Measurements from ENCODE around the gene TRIM31. TPM values are rescaled to one million over a fixed set of nuclear protein-coding genes. Genes with fewer than 3 reads are reported as not detected.
A peak's percentile ranks its signal among the peaks of the same experiment; 100 is the strongest.

The TRIM31 gene
- polyA plus RNA-seq, 1 donor from 2014 or later = not detected

- Mint-ChIP-seq H3K9me3 (peaks cover 0 to 3% (median 0%) of the 10 kb centered on the region in 3 donors), H3K4me3 (no peak overlapping the region), H3K4me1 (peaks cover 0 to 1% (median 0%) of the 10 kb centered on the region in 3 donors), H3K27me3 (peaks cover 44% of the 10 kb centered on the region), H3K27ac (no peak overlapping the region), H3K36me3 (peaks cover 3% of the 10 kb centered on the region)
Observed at GRCh38 chr6:30091577-30092381, 21.1 kb downstream of the TRIM31 start.

GRCh38 chr6:30087876-30088275, 25.0 kb downstream of the TRIM31 start:
- Mint-ChIP-seq H3K36me3 (peaks cover 3% of the 10 kb centered on the region), H3K27me3 (peaks cover 34% of the 10 kb centered on the region), H3K27ac (no peak overlapping the region), H3K4me1 (peaks cover 0 to 1% (median 0%) of the 10 kb centered on the region in 3 donors), H3K4me3 (no peak overlapping the region), H3K9me3 (peaks cover 0 to 5% (median 0%) of the 10 kb centered on the region in 3 donors)

- no peaks in the 10 kb centered on the region for H3K36me3 Mint-ChIP-seq
- no peak overlapping the region for H3K27ac Mint-ChIP-seq
- H3K9me3 Mint-ChIP-seq = peaks cover 0 to 3% (median 0%) of the 10 kb centered on the region in 3 donors
- H3K4me3 Mint-ChIP-seq = no peak overlapping the region
- H3K27me3 Mint-ChIP-seq = peaks cover 50% of the 10 kb centered on the region
- H3K4me1 Mint-ChIP-seq = peaks cover 4 to 11% (median 6%) of the 10 kb centered on the region in 3 donors
Observed at GRCh38 chr6:30077218-30077617, 35.7 kb downstream of the TRIM31 start.

GRCh38 chr6:30075790-30076732, 36.8 kb downstream of the TRIM31 start:
- Mint-ChIP-seq H3K4me1 (peaks cover 4 to 15% (median 11%) of the 10 kb centered on the region in 3 donors), H3K4me3 (peak overlapping the region in 2 of 4 donors; percentile 44 to 81), H3K9me3 (peaks cover 0 to 4% (median 0%) of the 10 kb centered on the region in 3 donors), H3K36me3 (peaks cover 3% of the 10 kb centered on the region), H3K27me3 (peaks cover 59% of the 10 kb centered on the region), H3K27ac (peak overlapping the region in 1 of 3 donors; percentile 55)

GRCh38 chr6:30075094-30075789, 37.6 kb downstream of the TRIM31 start, which contains the start of gene RNF39:
Gene RNF39 (minus strand): TSS chr6:30075769. CDS start chr6:30075585, 184 bp downstream.
- Mint-ChIP-seq H3K27me3 (peaks cover 67% of the 10 kb centered on the region), H3K4me3 (peak within 1 kb of the TSS in 3 of 4 donors; percentile 44 to 81 (median 73)), H3K27ac (peak within 1 kb of the TSS in 1 of 3 donors; percentile 55), H3K9me3 (peaks cover 0 to 4% (median 0%) of the 10 kb centered on the region in 3 donors), H3K4me1 (peaks cover 9 to 19% (median 16%) of the 10 kb centered on the region in 3 donors), H3K36me3 (peaks cover 10% of the 10 kb centered on the region)

- peak overlapping the region in 3 of 4 donors; percentile 38 to 73 (median 58) for H3K4me3 Mint-ChIP-seq
- peaks cover 13% of the 10 kb centered on the region for H3K36me3 Mint-ChIP-seq
- H3K4me1 Mint-ChIP-seq = peaks cover 13 to 22% (median 16%) of the 10 kb centered on the region in 3 donors
Observed at GRCh38 chr6:30074331-30075093, 38.4 kb downstream of the TRIM31 start.

GRCh38 chr6:30073489-30074235, 39.2 kb downstream of the TRIM31 start:
- Mint-ChIP-seq H3K27ac (peak overlapping the region in 2 of 3 donors; percentile 3 to 68), H3K4me1 (peaks cover 13 to 23% (median 18%) of the 10 kb centered on the region in 3 donors), H3K4me3 (peak overlapping the region in 1 of 4 donors; percentile 58), H3K36me3 (peaks cover 14% of the 10 kb centered on the region), H3K27me3 (peaks cover 58% of the 10 kb centered on the region), H3K9me3 (peaks cover 0 to 4% (median 0%) of the 10 kb centered on the region in 3 donors)

More at GRCh38 chr6:30074331-30075093, 38.4 kb downstream of the TRIM31 start:
- Mint-ChIP-seq H3K27ac (no peak overlapping the region), H3K9me3 (peaks cover 0 to 4% (median 0%) of the 10 kb centered on the region in 3 donors), H3K27me3 (peaks cover 65% of the 10 kb centered on the region)

- H3K9me3 Mint-ChIP-seq = peaks cover 0 to 4% (median 0%) of the 10 kb centered on the region in 3 donors
- peaks cover 54% of the 10 kb centered on the region for H3K27me3 Mint-ChIP-seq
- no peak overlapping the region for H3K27ac Mint-ChIP-seq
- peak overlapping the region in 3 of 4 donors; percentile 34 to 71 (median 44) for H3K4me3 Mint-ChIP-seq
- peaks cover 15% of the 10 kb centered on the region for H3K36me3 Mint-ChIP-seq
- peaks cover 26 to 32% (median 30%) of the 10 kb centered on the region in 3 donors for H3K4me1 Mint-ChIP-seq
Observed at GRCh38 chr6:30071858-30072257, 41.0 kb downstream of the TRIM31 start.

GRCh38 chr6:30071081-30071818, 41.6 kb downstream of the TRIM31 start:
- no peak overlapping the region for H3K27ac Mint-ChIP-seq
- peak overlapping the region in 3 of 4 donors; percentile 44 to 71 (median 61) for H3K4me3 Mint-ChIP-seq
- peaks cover 0 to 4% (median 0%) of the 10 kb centered on the region in 3 donors for H3K9me3 Mint-ChIP-seq
- peaks cover 15% of the 10 kb centered on the region for H3K36me3 Mint-ChIP-seq
- peaks cover 48% of the 10 kb centered on the region for H3K27me3 Mint-ChIP-seq
- H3K4me1 Mint-ChIP-seq = peaks cover 29 to 34% (median 32%) of the 10 kb centered on the region in 3 donors

GRCh38 chr6:30067460-30068139, 45.3 kb downstream of the TRIM31 start:
- Mint-ChIP-seq H3K4me3 (peak overlapping the region; percentile 85 to 99 (median 98)), H3K9me3 (peaks cover 0 to 2% (median 0%) of the 10 kb centered on the region in 3 donors), H3K27ac (peak overlapping the region; percentile 85 to 100 (median 98)), H3K4me1 (peaks cover 31 to 37% (median 33%) of the 10 kb centered on the region in 3 donors), H3K27me3 (peaks cover 24% of the 10 kb centered on the region), H3K36me3 (peaks cover 16% of the 10 kb centered on the region)

- no peaks in the 10 kb centered on the region for H3K9me3 Mint-ChIP-seq
- H3K36me3 Mint-ChIP-seq = peaks cover 16% of the 10 kb centered on the region
- peaks cover 34 to 37% (median 35%) of the 10 kb centered on the region in 3 donors for H3K4me1 Mint-ChIP-seq
- H3K4me3 Mint-ChIP-seq = peak within 1 kb of the TSS; percentile 85 to 99 (median 98)
- peaks cover 17% of the 10 kb centered on the region for H3K27me3 Mint-ChIP-seq
- peak within 1 kb of the TSS; percentile 85 to 100 (median 98) for H3K27ac Mint-ChIP-seq
Observed at GRCh38 chr6:30066577-30067459, 46.1 kb downstream of the TRIM31 start, which contains the start of gene PPP1R11. Gene PPP1R11 (plus strand): TSS chr6:30067198. CDS start chr6:30067411, 213 bp downstream.

Data from IgD-negative memory B cell (primary cell).